Activated CD8-positive, alpha-beta T cell treated with anti-CD3 and anti-CD28 coated beads for 36 hours (primary cell): ENCODE measurements around the gene AGBL3. TPM values are rescaled to one million over a fixed set of nuclear protein-coding genes. Genes with fewer than 3 reads are reported as not detected.

Experiments
- ATAC-seq: fragments of 200-7000 bp; cut with Tn5 transposase; one replicate; pipeline ENCODE4 v1.10.0; 2021; ENCODE audit warnings: mild to moderate bottlenecking, moderate library complexity
- CTCF ChIA-PET: fragments of 350-600 bp; sonication (Branson Sonifier 250); formaldehyde crosslinking; loops from one replicate; lab custom pipeline; 2021; ENCODE audit warnings: antibody characterized with exemption; lab: Charles Lee
- POLR2A ChIA-PET: fragments of 350-600 bp; sonication (Branson Sonifier 250); formaldehyde crosslinking; loops from one replicate; lab custom pipeline; 2021; ENCODE audit warnings: antibody characterized with exemption; lab: Charles Lee
- DNase-seq: peaks from one replicate; pipeline ENCODE4 v3.0.0-alpha.2; 2020
- H3K27ac Mint-ChIP-seq: one replicate; pipeline ENCODE4 v1.8.0; 2021; ENCODE audit warnings: mild to moderate bottlenecking, mixed read lengths
- H3K27me3 Mint-ChIP-seq: one replicate; pipeline ENCODE4 v1.8.0; 2021; ENCODE audit warnings: mixed read lengths
- H3K36me3 Mint-ChIP-seq: one replicate; pipeline ENCODE4 v1.8.0; 2021; ENCODE audit warnings: low read depth, mixed read lengths
- H3K4me1 Mint-ChIP-seq: one replicate; pipeline ENCODE4 v1.8.0; 2021; ENCODE audit warnings: low read depth, mixed read lengths
- H3K4me3 Mint-ChIP-seq: one replicate; pipeline ENCODE4 v1.8.0; 2021; ENCODE audit warnings: mild to moderate bottlenecking, moderate library complexity, mixed read lengths
- H3K9me3 Mint-ChIP-seq: one replicate; pipeline ENCODE4 v1.8.0; 2021; ENCODE audit warnings: mixed read lengths
- intact Hi-C: fragments of 100-400 bp; cut with micrococcal nuclease; formaldehyde crosslinking; loops from one replicate; pipeline ENCODE4 v1.10.0; 2022
- total RNA-seq, 2 experiments: library from RNA; stranded (reverse); gene quantifications; one replicate each; pipeline ENCODE4 v1.2.3, GENCODE V29; 2021
- TF ChIP-seq, protein P1 (sequence below): fragments of 200-600 bp; IDR thresholded peaks from one replicate; pipeline ENCODE4 v1.8.0; 2022; ENCODE audit warnings: antibody characterized with exemption, mild to moderate bottlenecking

The AGBL3 gene
- total RNA-seq, 2 experiments from 2014 or later: 2.7 to 2.9 TPM

- ChIA-PET POLR2A (no interaction called here), CTCF (interaction anchor here (0.8 to 2.1 kb wide), 4 partner anchors 194 to 311 kb away, joined by 3 to 10 read pairs (median 3); no protein-coding TSS in a partner anchor)
- Mint-ChIP-seq H3K27me3 (peaks cover 2% of the 10 kb centered on the region), H3K4me1 (peaks cover 12% of the 10 kb centered on the region), H3K9me3 (no peaks in the 10 kb centered on the region), H3K27ac (no peak overlapping the region), H3K36me3 (no peaks in the 10 kb centered on the region), H3K4me3 (no peak overlapping the region)
- TF ChIP-seq, protein P1, sequence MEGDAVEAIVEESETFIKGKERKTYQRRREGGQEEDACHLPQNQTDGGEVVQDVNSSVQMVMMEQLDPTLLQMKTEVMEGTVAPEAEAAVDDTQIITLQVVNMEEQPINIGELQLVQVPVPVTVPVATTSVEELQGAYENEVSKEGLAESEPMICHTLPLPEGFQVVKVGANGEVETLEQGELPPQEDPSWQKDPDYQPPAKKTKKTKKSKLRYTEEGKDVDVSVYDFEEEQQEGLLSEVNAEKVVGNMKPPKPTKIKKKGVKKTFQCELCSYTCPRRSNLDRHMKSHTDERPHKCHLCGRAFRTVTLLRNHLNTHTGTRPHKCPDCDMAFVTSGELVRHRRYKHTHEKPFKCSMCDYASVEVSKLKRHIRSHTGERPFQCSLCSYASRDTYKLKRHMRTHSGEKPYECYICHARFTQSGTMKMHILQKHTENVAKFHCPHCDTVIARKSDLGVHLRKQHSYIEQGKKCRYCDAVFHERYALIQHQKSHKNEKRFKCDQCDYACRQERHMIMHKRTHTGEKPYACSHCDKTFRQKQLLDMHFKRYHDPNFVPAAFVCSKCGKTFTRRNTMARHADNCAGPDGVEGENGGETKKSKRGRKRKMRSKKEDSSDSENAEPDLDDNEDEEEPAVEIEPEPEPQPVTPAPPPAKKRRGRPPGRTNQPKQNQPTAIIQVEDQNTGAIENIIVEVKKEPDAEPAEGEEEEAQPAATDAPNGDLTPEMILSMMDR: no peak
- intact Hi-C loops: loop anchor here (10.0 kb wide), 1 partner anchor 189 kb away; no protein-coding TSS in a partner anchor
- ATAC-seq (no peak), DNase-seq (no peak)
Measured at GRCh38 chr7:134943785-134944400, 42.4 kb upstream of the AGBL3 start.

DNA sequence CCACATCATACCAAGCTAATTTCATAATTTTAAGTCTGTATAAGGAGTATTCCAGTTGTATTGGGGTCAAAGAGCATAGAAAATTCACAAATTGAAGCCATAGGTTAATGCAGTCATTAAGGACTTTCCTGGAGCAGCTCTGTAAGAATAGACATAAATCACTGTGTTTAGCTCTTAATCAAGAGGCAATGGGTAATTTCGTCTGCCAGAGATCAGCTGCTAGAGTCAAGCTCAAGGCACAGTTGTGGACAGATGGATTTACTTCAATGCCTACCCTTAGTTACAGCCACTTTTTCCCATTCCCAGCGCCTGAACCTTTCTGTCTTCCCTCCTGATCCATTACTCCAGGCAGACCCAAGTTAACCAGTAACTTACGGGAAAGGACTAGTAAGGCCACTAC is 40.6 kb upstream of the AGBL3 start:
- H3K27me3 Mint-ChIP-seq: no peaks in the 10 kb centered on the region
- CTCF ChIA-PET: interaction anchor here (0.6 to 1.5 kb wide), 9 partner anchors 8 to 429 kb away, joined by 3 to 7 read pairs (median 3); no protein-coding TSS in a partner anchor
- no peaks in the 10 kb centered on the region for H3K9me3 Mint-ChIP-seq
- H3K36me3 Mint-ChIP-seq: no peaks in the 10 kb centered on the region
- POLR2A ChIA-PET: no interaction called here
- peaks cover 12% of the 10 kb centered on the region for H3K4me1 Mint-ChIP-seq
- ATAC-seq (no peak), DNase-seq (no peak)
- H3K27ac Mint-ChIP-seq: no peak overlapping the region
- TF ChIP-seq, protein P1: no peak
- no peak overlapping the region for H3K4me3 Mint-ChIP-seq
- intact Hi-C loops: loop anchor here (10.0 kb wide), 1 partner anchor 191 kb away; no protein-coding TSS in a partner anchor

DNA sequence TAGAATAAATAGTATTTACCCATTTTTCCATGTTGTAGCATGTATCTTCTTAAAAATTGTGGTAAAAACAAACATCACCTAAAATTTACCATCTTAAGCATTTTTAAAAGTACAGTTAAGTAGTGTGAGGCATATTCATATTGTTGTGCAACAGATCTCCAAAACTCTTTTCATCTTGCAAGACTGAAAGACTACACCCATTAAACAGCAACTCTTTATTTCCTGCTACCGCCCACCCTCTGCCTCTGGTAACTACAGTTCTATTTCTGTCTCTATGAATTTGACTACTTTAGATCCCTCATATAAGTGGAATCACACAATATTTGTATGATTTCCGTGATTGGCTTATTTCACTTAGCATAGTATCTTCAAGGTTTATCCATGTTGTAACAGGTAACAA is 40.0 kb upstream of the AGBL3 start:
- DNase-seq: peak; percentile 24
- TF ChIP-seq, protein P1: no peak
- H3K27me3 Mint-ChIP-seq: no peaks in the 10 kb centered on the region
- H3K4me3 Mint-ChIP-seq: no peak overlapping the region
- intact Hi-C loops: loop anchor here (10.0 kb wide), 1 partner anchor 191 kb away; no protein-coding TSS in a partner anchor
- H3K4me1 Mint-ChIP-seq: peaks cover 12% of the 10 kb centered on the region
- POLR2A ChIA-PET: no interaction called here
- no peaks in the 10 kb centered on the region for H3K36me3 Mint-ChIP-seq
- no peaks in the 10 kb centered on the region for H3K9me3 Mint-ChIP-seq
- CTCF ChIA-PET: interaction anchor here (0.9 to 1.3 kb wide), 4 partner anchors 8 to 256 kb away, joined by 3 to 6 read pairs (median 3); no protein-coding TSS in a partner anchor
- peak; percentile 78 for ATAC-seq
- no peak overlapping the region for H3K27ac Mint-ChIP-seq

GRCh38 chr7:134947329-134947728 is 39.0 kb upstream of the AGBL3 start:
- Mint-ChIP-seq H3K4me1 (peaks cover 12% of the 10 kb centered on the region), H3K9me3 (no peaks in the 10 kb centered on the region), H3K36me3 (no peaks in the 10 kb centered on the region), H3K4me3 (no peak overlapping the region), H3K27me3 (no peaks in the 10 kb centered on the region), H3K27ac (no peak overlapping the region)
- DNase-seq: no peak
- ChIA-PET CTCF (no interaction called here), POLR2A (interaction anchor here (0.6 to 0.7 kb wide), 2 partner anchors 39 to 218 kb away, joined by 3 read pairs; partner anchors contain the start of gene AGBL3)
- ATAC-seq: no peak
- TF ChIP-seq, protein P1: no peak
- intact Hi-C loops: loop anchor here (10.0 kb wide), 1 partner anchor 193 kb away; no protein-coding TSS in a partner anchor

GRCh38 chr7:134947831-134948230 is 38.5 kb upstream of the AGBL3 start:
- Mint-ChIP-seq H3K27ac (no peak overlapping the region), H3K9me3 (no peaks in the 10 kb centered on the region), H3K4me3 (no peak overlapping the region), H3K36me3 (no peaks in the 10 kb centered on the region), H3K27me3 (no peaks in the 10 kb centered on the region), H3K4me1 (peaks cover 12% of the 10 kb centered on the region)
- ATAC-seq (no peak), DNase-seq (no peak)
- POLR2A ChIA-PET: interaction anchor here (0.7 kb wide), 1 partner anchor 39 kb away, joined by 3 read pairs; the partner anchor contains the start of gene AGBL3
- TF ChIP-seq, protein P1: no peak
- intact Hi-C loops: loop anchor here (10.0 kb wide), 1 partner anchor 193 kb away; no protein-coding TSS in a partner anchor
- CTCF ChIA-PET: no interaction called here
